Measurements from ENCODE around the gene NUDT6.
A peak's percentile ranks its signal among the peaks of the same experiment; 100 is the strongest.

The NUDT6 gene

GRCh38 chr4:122920473-122920872 lies 1.9 kb downstream of the NUDT6 start:
- H3K36me3 ChIP-seq (ENCODE audit: insufficient read depth, low read length), result no peaks in the 10 kb centered on the region
- no peak overlapping the region for H2AFZ ChIP-seq (ENCODE audit: low read length)
- TF ChIP-seq EZH2phosphoT487 (IDR thresholded peaks at IDR 0.05; ENCODE audit: borderline replicate concordance) (no peak), CTCF (conservative IDR thresholded peaks at IDR 0.05; ENCODE audit: low read length) (no peak)
- no peaks in the 10 kb centered on the region for H3K27me3 ChIP-seq (ENCODE audit: insufficient read depth, low read length, poor library complexity, severe bottlenecking)
- H3K4me3 ChIP-seq (ENCODE audit: low read length, poor library complexity, severe bottlenecking), result no peak overlapping the region
- H4K20me1 ChIP-seq (ENCODE audit: insufficient read depth, low read length, poor library complexity, severe bottlenecking), result peaks cover 12% of the 10 kb centered on the region
- no peak overlapping the region for H3K9ac ChIP-seq (ENCODE audit: low read depth, low read length, poor library complexity, severe bottlenecking)
- no peaks in the 10 kb centered on the region for H3K9me3 ChIP-seq (ENCODE audit: insufficient read depth, low read depth, low read length)
- peak overlapping the region; percentile 92 for H3K4me2 ChIP-seq (ENCODE audit: low read depth, low read length, poor library complexity, severe bottlenecking)
- peaks cover 35% of the 10 kb centered on the region for H3K79me2 ChIP-seq (ENCODE audit: insufficient read depth, low read length)
- no peaks in the 10 kb centered on the region for H3K9me2 ChIP-seq (replicated peaks; ENCODE audit: low read depth, low read length)
- peaks cover 32% of the 10 kb centered on the region for H3K4me1 ChIP-seq (ENCODE audit: insufficient read depth, low read length, poor library complexity, severe bottlenecking)
- 0 out of 2 replicates have a peak, but pooled peaks cover 3% of the 10 kb centered on the region for H3F3A ChIP-seq (ENCODE audit: low read depth)

- Histone ChIP-seq H3K9ac (ENCODE audit: low read depth, low read length, poor library complexity, severe bottlenecking) (no peak overlapping the region), H3K79me2 (ENCODE audit: insufficient read depth, low read length) (0 out of 2 replicates have a peak, but pooled peaks cover 10% of the 10 kb centered on the region), H4K20me1 (ENCODE audit: insufficient read depth, low read length, poor library complexity, severe bottlenecking) (no peaks in the 10 kb centered on the region), H3K27me3 (ENCODE audit: insufficient read depth, low read length, poor library complexity, severe bottlenecking) (no peaks in the 10 kb centered on the region), H3K4me2 (ENCODE audit: low read depth, low read length, poor library complexity, severe bottlenecking) (no peak overlapping the region), H3K4me1 (ENCODE audit: insufficient read depth, low read length, poor library complexity, severe bottlenecking) (peaks cover 12% of the 10 kb centered on the region), H3F3A (ENCODE audit: low read depth) (no peaks in the 10 kb centered on the region), H3K36me3 (ENCODE audit: insufficient read depth, low read length) (no peaks in the 10 kb centered on the region), H2AFZ (ENCODE audit: low read length) (no peak overlapping the region), H3K4me3 (ENCODE audit: low read length, poor library complexity, severe bottlenecking) (no peak overlapping the region), H3K9me2 (replicated peaks; ENCODE audit: low read depth, low read length) (no peaks in the 10 kb centered on the region), H3K9me3 (ENCODE audit: insufficient read depth, low read depth, low read length) (no peaks in the 10 kb centered on the region)
- TF ChIP-seq EZH2phosphoT487 (IDR thresholded peaks at IDR 0.05; ENCODE audit: borderline replicate concordance), result no peak
- TF ChIP-seq CTCF (conservative IDR thresholded peaks at IDR 0.05; ENCODE audit: low read length), result no peak
Observed at GRCh38 chr4:122917731-122918130, 4.7 kb downstream of the NUDT6 start.

GRCh38 chr4:122914938-122915337 lies 7.5 kb downstream of the NUDT6 start:
- H3K79me2 ChIP-seq (ENCODE audit: insufficient read depth, low read length), result no peaks in the 10 kb centered on the region
- H3K9me3 ChIP-seq (ENCODE audit: insufficient read depth, low read depth, low read length), result no peaks in the 10 kb centered on the region
- H3K9ac ChIP-seq (ENCODE audit: low read depth, low read length, poor library complexity, severe bottlenecking), result no peak overlapping the region
- no peaks in the 10 kb centered on the region for H3F3A ChIP-seq (ENCODE audit: low read depth)
- H3K9me2 ChIP-seq (replicated peaks; ENCODE audit: low read depth, low read length), result no peaks in the 10 kb centered on the region
- H2AFZ ChIP-seq (ENCODE audit: low read length), result no peak overlapping the region
- no peaks in the 10 kb centered on the region for H3K36me3 ChIP-seq (ENCODE audit: insufficient read depth, low read length)
- no peaks in the 10 kb centered on the region for H3K27me3 ChIP-seq (ENCODE audit: insufficient read depth, low read length, poor library complexity, severe bottlenecking)
- H3K4me1 ChIP-seq (ENCODE audit: insufficient read depth, low read length, poor library complexity, severe bottlenecking), result no peaks in the 10 kb centered on the region
- no peak overlapping the region for H3K4me3 ChIP-seq (ENCODE audit: low read length, poor library complexity, severe bottlenecking)
- TF ChIP-seq CTCF (conservative IDR thresholded peaks at IDR 0.05; ENCODE audit: low read length), result no peak
- TF ChIP-seq EZH2phosphoT487 (IDR thresholded peaks at IDR 0.05; ENCODE audit: borderline replicate concordance), result no peak
- H3K4me2 ChIP-seq (ENCODE audit: low read depth, low read length, poor library complexity, severe bottlenecking), result no peak overlapping the region
- no peaks in the 10 kb centered on the region for H4K20me1 ChIP-seq (ENCODE audit: insufficient read depth, low read length, poor library complexity, severe bottlenecking)

Data from Loucy (cell line).